ENCODE measurements around the gene CST9. TPM values are rescaled to one million over a fixed set of nuclear protein-coding genes. Genes with fewer than 3 reads are reported as not detected.

The CST9 gene
- total RNA-seq, 1 experiment from 2014 or later = not detected

- H3K27me3 ChIP-seq (ENCODE audit: control insufficient read depth, insufficient read depth, low read length) = no peaks in the 10 kb centered on the region
- no peaks in the 10 kb centered on the region for H3K36me3 ChIP-seq (replicated peaks; ENCODE audit: control insufficient read depth, insufficient read depth, low read length)
- no peak overlapping the region for H3K4me3 ChIP-seq (ENCODE audit: insufficient read depth, low read depth, low read length)
- no peak for DNase-seq
These were observed 30.7 kb downstream of the CST9 start for GRCh38 chr20:23574977-23575376.

GRCh38 chr20:23570178-23570760, 35.4 kb downstream of the CST9 start:
- Histone ChIP-seq H3K27me3 (ENCODE audit: control insufficient read depth, insufficient read depth, low read length) (no peaks in the 10 kb centered on the region), H3K36me3 (replicated peaks; ENCODE audit: control insufficient read depth, insufficient read depth, low read length) (no peaks in the 10 kb centered on the region), H3K4me3 (ENCODE audit: insufficient read depth, low read depth, low read length) (no peak overlapping the region)
- DNase-seq = no peak

- DNase-seq = no peak
- no peak overlapping the region for H3K4me3 ChIP-seq (ENCODE audit: insufficient read depth, low read depth, low read length)
These were observed 36.1 kb downstream of the CST9 start for GRCh38 chr20:23569570-23569969.

GRCh38 chr20:23568971-23569330, 36.8 kb downstream of the CST9 start:
- no peaks in the 10 kb centered on the region for H3K36me3 ChIP-seq (replicated peaks; ENCODE audit: control insufficient read depth, insufficient read depth, low read length)
- H3K27me3 ChIP-seq (ENCODE audit: control insufficient read depth, insufficient read depth, low read length) = no peaks in the 10 kb centered on the region
- no peak for DNase-seq
- H3K4me3 ChIP-seq (ENCODE audit: insufficient read depth, low read depth, low read length) = no peak overlapping the region

More at GRCh38 chr20:23569570-23569969, 36.1 kb downstream of the CST9 start:
- H3K27me3 ChIP-seq (ENCODE audit: control insufficient read depth, insufficient read depth, low read length) = no peaks in the 10 kb centered on the region
- H3K36me3 ChIP-seq (replicated peaks; ENCODE audit: control insufficient read depth, insufficient read depth, low read length) = no peaks in the 10 kb centered on the region

GRCh38 chr20:23568320-23568970, 37.3 kb downstream of the CST9 start, which contains the start of gene CST9L:
TSS of gene CST9L (minus strand) at chr20:23568484. CDS start at chr20:23568450, 34 bp downstream.
- H3K27me3 ChIP-seq (ENCODE audit: control insufficient read depth, insufficient read depth, low read length) = no peaks in the 10 kb centered on the region
- no peak for DNase-seq
- no peak within 1 kb of the TSS for H3K4me3 ChIP-seq (ENCODE audit: insufficient read depth, low read depth, low read length)
- no peaks in the 10 kb centered on the region for H3K36me3 ChIP-seq (replicated peaks; ENCODE audit: control insufficient read depth, insufficient read depth, low read length)

- Histone ChIP-seq H3K4me3 (ENCODE audit: insufficient read depth, low read depth, low read length) (no peak overlapping the region), H3K27me3 (ENCODE audit: control insufficient read depth, insufficient read depth, low read length) (no peaks in the 10 kb centered on the region), H3K36me3 (replicated peaks; ENCODE audit: control insufficient read depth, insufficient read depth, low read length) (no peaks in the 10 kb centered on the region)
- no peak for DNase-seq
These were observed 39.4 kb downstream of the CST9 start for GRCh38 chr20:23566199-23566932.

- no peak overlapping the region for H3K4me3 ChIP-seq (ENCODE audit: insufficient read depth, low read depth, low read length)
- DNase-seq = no peak
- no peaks in the 10 kb centered on the region for H3K36me3 ChIP-seq (replicated peaks; ENCODE audit: control insufficient read depth, insufficient read depth, low read length)
- H3K27me3 ChIP-seq (ENCODE audit: control insufficient read depth, insufficient read depth, low read length) = no peaks in the 10 kb centered on the region
These were observed 40.1 kb downstream of the CST9 start for GRCh38 chr20:23565503-23566045.

GRCh38 chr20:23564927-23565326, 40.8 kb downstream of the CST9 start:
- Histone ChIP-seq H3K4me3 (ENCODE audit: insufficient read depth, low read depth, low read length) (no peak overlapping the region), H3K36me3 (replicated peaks; ENCODE audit: control insufficient read depth, insufficient read depth, low read length) (no peaks in the 10 kb centered on the region), H3K27me3 (ENCODE audit: control insufficient read depth, insufficient read depth, low read length) (no peaks in the 10 kb centered on the region)
- DNase-seq = no peak

- no peak for DNase-seq
- H3K4me3 ChIP-seq (ENCODE audit: insufficient read depth, low read depth, low read length) = no peak overlapping the region
These were observed 42.9 kb downstream of the CST9 start for GRCh38 chr20:23562721-23563342.

GRCh38 chr20:23554401-23554800, 51.3 kb downstream of the CST9 start:
- DNase-seq = no peak
- no peak overlapping the region for H3K4me3 ChIP-seq (ENCODE audit: insufficient read depth, low read depth, low read length)
- no peaks in the 10 kb centered on the region for H3K27me3 ChIP-seq (ENCODE audit: control insufficient read depth, insufficient read depth, low read length)
- no peaks in the 10 kb centered on the region for H3K36me3 ChIP-seq (replicated peaks; ENCODE audit: control insufficient read depth, insufficient read depth, low read length)

More at GRCh38 chr20:23562721-23563342, 42.9 kb downstream of the CST9 start:
- Histone ChIP-seq H3K36me3 (replicated peaks; ENCODE audit: control insufficient read depth, insufficient read depth, low read length) (no peaks in the 10 kb centered on the region), H3K27me3 (ENCODE audit: control insufficient read depth, insufficient read depth, low read length) (no peaks in the 10 kb centered on the region)

Other genes with a start within 250 kb of the CST9 start
- gene GZF1, start 243.7 kb downstream of the CST9 start, total RNA-seq (2014; rRNA removed; shearing (Covaris generic)) = 8.8 and 16.0 TPM in 2 replicates
- 4.8 and 11.8 TPM in 2 replicates for gene NAPB, start 184.4 kb downstream of the CST9 start, total RNA-seq (2014; rRNA removed; shearing (Covaris generic))
- not detected in 2 replicates for gene CSTL1, start 166.2 kb downstream of the CST9 start, total RNA-seq (2014; rRNA removed; shearing (Covaris generic))
- gene CST11, start 153.0 kb downstream of the CST9 start, total RNA-seq (2014; rRNA removed; shearing (Covaris generic)) = 0.55 TPM in 1 of 2 replicates, not detected in the other
- not detected in 2 replicates for gene CST8, start 114.8 kb downstream of the CST9 start, total RNA-seq (2014; rRNA removed; shearing (Covaris generic))
- gene CST9L, start 37.4 kb downstream of the CST9 start, total RNA-seq (2014; rRNA removed; shearing (Covaris generic)) = not detected in 2 replicates
- gene CST3, start 32.0 kb upstream of the CST9 start, total RNA-seq (2014; rRNA removed; shearing (Covaris generic)) = 68.5 and 104 TPM in 2 replicates
- gene CST4, start 83.1 kb upstream of the CST9 start, total RNA-seq (2014; rRNA removed; shearing (Covaris generic)) = not detected in 2 replicates
- 10.5 and 46.0 TPM in 2 replicates for gene CST1, start 145.0 kb upstream of the CST9 start, total RNA-seq (2014; rRNA removed; shearing (Covaris generic))
- not detected in 2 replicates for gene CST2, start 220.8 kb upstream of the CST9 start, total RNA-seq (2014; rRNA removed; shearing (Covaris generic))